ENCODE measurements around the gene FAM177A1.
"Not testable (repeated sequence)": the region's sequence is repeated elsewhere in the genome, so short reads cannot be mapped to it uniquely, and the experiment has no call there.

FAM177A1 gene

DNA sequence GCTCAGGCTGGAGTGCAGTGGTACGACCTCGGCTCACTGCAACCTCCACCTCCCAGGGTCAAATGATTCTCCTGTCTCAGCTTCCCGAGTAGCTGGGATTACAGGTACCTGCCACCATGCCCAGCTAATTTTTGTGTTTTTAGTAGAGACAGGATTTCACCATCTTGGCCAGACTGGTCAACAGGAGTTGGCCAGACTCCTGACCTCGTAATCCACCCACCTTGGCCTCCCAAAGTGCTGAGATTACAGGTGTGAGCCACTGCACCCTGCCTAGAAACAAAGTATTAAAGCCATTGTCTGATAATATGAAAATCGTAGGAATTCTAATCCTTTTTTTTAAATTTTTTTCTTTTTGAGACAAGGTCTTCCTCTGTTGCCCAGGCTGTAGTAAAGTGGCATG, 19.7 kb downstream of the FAM177A1 start:
- H3K9me3 ChIP-seq (ENCODE audit: control insufficient read depth, low read length); H3K4me3 ChIP-seq (ENCODE audit: low read length); DNase-seq (ENCODE audit: low read depth); H3K4me1 ChIP-seq (ENCODE audit: control insufficient read depth, insufficient read depth, low read length); H3K27me3 ChIP-seq (replicated peaks; ENCODE audit: control insufficient read depth, insufficient read depth, low read length); H3K9ac ChIP-seq (ENCODE audit: low read length): not testable (repeated sequence)
- peaks cover 16% of the 10 kb centered on the region for H3K36me3 ChIP-seq (ENCODE audit: control insufficient read depth, insufficient read depth, low read length, severe bottlenecking)

- Histone ChIP-seq H3K4me1 (ENCODE audit: control insufficient read depth, insufficient read depth, low read length) (no peaks in the 10 kb centered on the region), H3K27me3 (replicated peaks; ENCODE audit: control insufficient read depth, insufficient read depth, low read length) (no peaks in the 10 kb centered on the region), H3K9ac (ENCODE audit: low read length) (no peak overlapping the region), H3K4me3 (ENCODE audit: low read length) (no peak overlapping the region), H3K36me3 (ENCODE audit: control insufficient read depth, insufficient read depth, low read length, severe bottlenecking) (peaks cover 18% of the 10 kb centered on the region), H3K9me3 (ENCODE audit: control insufficient read depth, low read length) (no peaks in the 10 kb centered on the region)
- DNase-seq (ENCODE audit: low read depth) = no peak
Observed at GRCh38 chr14:35068238-35069012, 22.4 kb downstream of the FAM177A1 start.

DNA sequence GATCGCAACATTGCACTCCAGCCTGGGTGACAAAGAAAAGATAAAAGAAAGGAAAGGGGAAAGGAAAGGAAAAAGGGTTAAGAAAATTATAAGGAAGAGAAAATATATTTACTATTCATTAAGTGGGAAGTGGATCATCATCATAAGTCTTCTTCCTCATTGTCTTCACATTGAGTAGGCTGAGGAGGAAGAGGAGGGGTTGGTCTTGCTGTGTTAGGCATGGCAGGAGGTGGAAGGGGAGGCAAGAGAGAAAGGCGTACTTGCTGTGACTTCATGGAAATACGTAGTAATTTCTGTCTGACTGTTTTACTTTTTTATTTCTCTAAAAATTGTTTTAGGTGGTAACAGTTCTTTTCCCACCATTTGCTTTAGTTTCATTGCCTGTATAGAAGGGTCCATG, 26.2 kb downstream of the FAM177A1 start:
- peaks cover 30% of the 10 kb centered on the region for H3K36me3 ChIP-seq (ENCODE audit: control insufficient read depth, insufficient read depth, low read length, severe bottlenecking)
- H3K9ac ChIP-seq (ENCODE audit: low read length) = no peak overlapping the region
- H3K27me3 ChIP-seq (replicated peaks; ENCODE audit: control insufficient read depth, insufficient read depth, low read length) = no peaks in the 10 kb centered on the region
- no peaks in the 10 kb centered on the region for H3K9me3 ChIP-seq (ENCODE audit: control insufficient read depth, low read length)
- no peak for DNase-seq (ENCODE audit: low read depth)
- H3K4me3 ChIP-seq (ENCODE audit: low read length) = no peak overlapping the region
- H3K4me1 ChIP-seq (ENCODE audit: control insufficient read depth, insufficient read depth, low read length) = no peaks in the 10 kb centered on the region

DNA sequence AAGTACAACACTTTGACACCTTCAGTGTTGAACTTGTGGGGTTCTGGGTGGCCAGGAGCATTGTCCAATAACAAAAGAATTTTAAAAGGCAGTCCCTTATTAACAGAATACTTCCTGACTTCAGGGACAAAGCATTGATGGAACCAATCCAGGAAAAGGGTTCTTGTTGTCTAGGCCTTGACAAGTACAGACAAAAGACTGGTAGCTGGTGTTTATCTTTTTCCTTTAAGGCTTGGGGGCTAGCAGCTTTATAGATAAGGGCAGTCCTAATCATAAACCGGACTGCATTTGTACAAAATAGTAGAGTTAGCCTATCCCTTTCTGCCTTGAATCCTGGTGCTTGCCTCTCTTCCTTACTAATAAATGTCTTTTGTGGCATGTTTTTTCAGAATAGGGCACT, 27.4 kb downstream of the FAM177A1 start:
- Histone ChIP-seq H3K9me3 (ENCODE audit: control insufficient read depth, low read length) (no peaks in the 10 kb centered on the region), H3K36me3 (ENCODE audit: control insufficient read depth, insufficient read depth, low read length, severe bottlenecking) (peaks cover 29% of the 10 kb centered on the region), H3K4me3 (ENCODE audit: low read length) (no peak overlapping the region), H3K4me1 (ENCODE audit: control insufficient read depth, insufficient read depth, low read length) (no peaks in the 10 kb centered on the region), H3K27me3 (replicated peaks; ENCODE audit: control insufficient read depth, insufficient read depth, low read length) (no peaks in the 10 kb centered on the region), H3K9ac (ENCODE audit: low read length) (no peak overlapping the region)
- no peak for DNase-seq (ENCODE audit: low read depth)

- Histone ChIP-seq H3K27me3 (replicated peaks; ENCODE audit: control insufficient read depth, insufficient read depth, low read length) (no peaks in the 10 kb centered on the region), H3K9me3 (ENCODE audit: control insufficient read depth, low read length) (no peaks in the 10 kb centered on the region), H3K9ac (ENCODE audit: low read length) (no peak overlapping the region), H3K36me3 (ENCODE audit: control insufficient read depth, insufficient read depth, low read length, severe bottlenecking) (peaks cover 60% of the 10 kb centered on the region), H3K4me1 (ENCODE audit: control insufficient read depth, insufficient read depth, low read length) (no peaks in the 10 kb centered on the region), H3K4me3 (ENCODE audit: low read length) (no peak overlapping the region)
- no peak for DNase-seq (ENCODE audit: low read depth)
Observed at GRCh38 chr14:35078082-35078481, 32.0 kb downstream of the FAM177A1 start.

- no peak for DNase-seq (ENCODE audit: low read depth)
- H3K9me3 ChIP-seq (ENCODE audit: control insufficient read depth, low read length) = no peaks in the 10 kb centered on the region
- no peaks in the 10 kb centered on the region for H3K27me3 ChIP-seq (replicated peaks; ENCODE audit: control insufficient read depth, insufficient read depth, low read length)
- H3K36me3 ChIP-seq (ENCODE audit: control insufficient read depth, insufficient read depth, low read length, severe bottlenecking) = peaks cover 70% of the 10 kb centered on the region
- H3K4me3 ChIP-seq (ENCODE audit: low read length) = no peak overlapping the region
- H3K9ac ChIP-seq (ENCODE audit: low read length) = no peak overlapping the region
- no peaks in the 10 kb centered on the region for H3K4me1 ChIP-seq (ENCODE audit: control insufficient read depth, insufficient read depth, low read length)
Observed at GRCh38 chr14:35079742-35080141, 33.7 kb downstream of the FAM177A1 start.

DNA sequence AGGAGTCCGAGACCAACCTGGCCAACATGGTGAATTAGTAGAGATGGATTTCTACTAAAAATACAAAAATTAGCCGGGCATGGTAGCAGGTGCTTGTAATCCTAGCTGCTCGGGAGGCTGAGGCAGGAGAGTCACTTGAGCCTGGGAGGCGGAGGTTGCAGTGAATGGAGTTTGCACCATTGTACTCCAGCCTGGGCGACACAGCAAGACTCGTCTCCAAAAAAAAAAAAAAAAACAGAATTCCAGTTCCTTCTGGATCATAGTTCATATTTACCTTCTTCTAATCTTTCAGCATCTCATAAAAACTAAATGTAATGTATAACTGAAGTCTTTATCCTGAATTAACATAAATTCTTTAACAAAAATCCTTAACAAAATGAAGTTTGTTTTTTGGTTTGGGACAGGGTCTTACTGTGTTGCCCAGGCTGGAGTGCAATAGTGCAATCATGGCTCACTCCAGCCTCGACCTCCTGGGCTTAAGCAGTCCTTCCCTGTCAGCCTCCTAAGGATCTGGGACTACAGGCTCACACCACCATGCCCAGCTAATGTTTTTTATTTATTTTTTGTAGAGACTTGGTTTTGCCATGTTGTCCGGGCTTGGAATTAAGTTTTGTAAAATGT, 37.6 kb downstream of the FAM177A1 start:
- Histone ChIP-seq H3K4me1 (ENCODE audit: control insufficient read depth, insufficient read depth, low read length) (no peaks in the 10 kb centered on the region), H3K9me3 (ENCODE audit: control insufficient read depth, low read length) (no peaks in the 10 kb centered on the region), H3K4me3 (ENCODE audit: low read length) (no peak overlapping the region), H3K36me3 (ENCODE audit: control insufficient read depth, insufficient read depth, low read length, severe bottlenecking) (peaks cover 83% of the 10 kb centered on the region), H3K9ac (ENCODE audit: low read length) (no peak overlapping the region), H3K27me3 (replicated peaks; ENCODE audit: control insufficient read depth, insufficient read depth, low read length) (no peaks in the 10 kb centered on the region)
- DNase-seq (ENCODE audit: low read depth) = no peak

GRCh38 chr14:35085441-35085840, 39.4 kb downstream of the FAM177A1 start:
- Histone ChIP-seq H3K4me1 (ENCODE audit: control insufficient read depth, insufficient read depth, low read length) (no peaks in the 10 kb centered on the region), H3K27me3 (replicated peaks; ENCODE audit: control insufficient read depth, insufficient read depth, low read length) (no peaks in the 10 kb centered on the region), H3K9ac (ENCODE audit: low read length) (no peak overlapping the region), H3K36me3 (ENCODE audit: control insufficient read depth, insufficient read depth, low read length, severe bottlenecking) (peaks cover 71% of the 10 kb centered on the region), H3K4me3 (ENCODE audit: low read length) (no peak overlapping the region), H3K9me3 (ENCODE audit: control insufficient read depth, low read length) (no peaks in the 10 kb centered on the region)
- DNase-seq (ENCODE audit: low read depth) = no peak

GRCh38 chr14:35088514-35088913, 42.4 kb downstream of the FAM177A1 start:
- Histone ChIP-seq H3K9me3 (ENCODE audit: control insufficient read depth, low read length) (no peaks in the 10 kb centered on the region), H3K4me1 (ENCODE audit: control insufficient read depth, insufficient read depth, low read length) (no peaks in the 10 kb centered on the region), H3K9ac (ENCODE audit: low read length) (no peak overlapping the region), H3K4me3 (ENCODE audit: low read length) (no peak overlapping the region), H3K27me3 (replicated peaks; ENCODE audit: control insufficient read depth, insufficient read depth, low read length) (no peaks in the 10 kb centered on the region), H3K36me3 (ENCODE audit: control insufficient read depth, insufficient read depth, low read length, severe bottlenecking) (peaks cover 62% of the 10 kb centered on the region)
- DNase-seq (ENCODE audit: low read depth) = no peak

DNA sequence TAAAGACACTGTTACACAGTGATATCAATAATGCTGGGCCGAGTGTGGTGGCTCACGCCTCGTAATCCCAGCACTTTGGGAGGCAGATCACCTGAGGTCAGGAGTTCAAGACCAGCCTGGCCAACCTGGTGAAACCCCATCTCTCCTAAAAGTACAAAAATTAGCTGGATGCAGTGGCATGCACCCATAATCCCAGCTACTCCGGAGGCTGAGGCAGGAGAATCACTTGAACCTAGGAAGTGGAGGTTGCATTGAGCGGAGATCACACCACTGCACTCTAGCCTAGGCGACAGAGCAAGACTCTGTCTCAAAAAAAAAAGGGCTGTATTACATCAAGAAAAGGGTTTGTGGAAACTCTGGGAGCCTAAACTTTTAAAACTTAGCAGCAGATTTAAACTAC, 48.6 kb downstream of the FAM177A1 start:
- DNase-seq (ENCODE audit: low read depth); H3K27me3 ChIP-seq (replicated peaks; ENCODE audit: control insufficient read depth, insufficient read depth, low read length); H3K4me1 ChIP-seq (ENCODE audit: control insufficient read depth, insufficient read depth, low read length); H3K9me3 ChIP-seq (ENCODE audit: control insufficient read depth, low read length); H3K9ac ChIP-seq (ENCODE audit: low read length); H3K4me3 ChIP-seq (ENCODE audit: low read length): not testable (repeated sequence)
- peaks cover 67% of the 10 kb centered on the region for H3K36me3 ChIP-seq (ENCODE audit: control insufficient read depth, insufficient read depth, low read length, severe bottlenecking)

- Histone ChIP-seq H3K9ac (ENCODE audit: low read length) (no peak overlapping the region), H3K36me3 (ENCODE audit: control insufficient read depth, insufficient read depth, low read length, severe bottlenecking) (peaks cover 71% of the 10 kb centered on the region), H3K27me3 (replicated peaks; ENCODE audit: control insufficient read depth, insufficient read depth, low read length) (no peaks in the 10 kb centered on the region), H3K4me3 (ENCODE audit: low read length) (no peak overlapping the region), H3K4me1 (ENCODE audit: control insufficient read depth, insufficient read depth, low read length) (no peaks in the 10 kb centered on the region), H3K9me3 (ENCODE audit: control insufficient read depth, low read length) (peaks cover 7% of the 10 kb centered on the region)
- no peak for DNase-seq (ENCODE audit: low read depth)
Observed at GRCh38 chr14:35107866-35108265, 61.8 kb downstream of the FAM177A1 start.

All from adipocyte (in vitro differentiated cells).